Stimulated activated CD4-positive, alpha-beta T cell treated with anti-CD3 and anti-CD28 coated beads, Interleukin-15, amount 100 ng/mL, for 1 hour (primary cell): Measurements from ENCODE around the gene PLAU.
"Not testable (repeated sequence)": the region's sequence is repeated elsewhere in the genome, so short reads cannot be mapped to it uniquely, and the experiment has no call there.

Source experiments
- DNase-seq, 2 donors: peaks; one replicate each; pipeline ENCODE4 v3.0.0-alpha.2; 2020; ENCODE audit warnings: low read depth in 1 of 2, low spot score in 1 of 2

Gene PLAU

DNA sequence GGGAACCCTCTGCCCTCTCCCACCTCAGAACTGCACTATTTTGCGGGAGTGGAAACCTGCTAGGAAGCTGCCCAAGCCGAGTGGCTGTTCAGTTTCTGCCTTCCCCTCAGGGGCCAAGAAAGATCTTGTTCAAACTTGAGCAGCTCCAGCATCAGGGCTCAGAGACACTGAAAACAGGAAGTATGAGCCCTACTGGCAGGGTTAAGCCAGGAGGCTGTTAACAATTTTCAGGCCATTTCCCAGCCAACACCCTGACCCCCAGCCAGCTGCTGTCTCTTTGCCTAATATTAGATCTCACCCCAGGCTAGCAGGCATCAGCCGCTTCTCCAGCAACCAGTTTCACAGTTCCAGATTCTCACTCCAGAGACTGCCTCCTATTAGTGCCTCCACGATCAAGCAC lies 9.2 kb downstream of the PLAU start:
- DNase-seq = no peak

DNA sequence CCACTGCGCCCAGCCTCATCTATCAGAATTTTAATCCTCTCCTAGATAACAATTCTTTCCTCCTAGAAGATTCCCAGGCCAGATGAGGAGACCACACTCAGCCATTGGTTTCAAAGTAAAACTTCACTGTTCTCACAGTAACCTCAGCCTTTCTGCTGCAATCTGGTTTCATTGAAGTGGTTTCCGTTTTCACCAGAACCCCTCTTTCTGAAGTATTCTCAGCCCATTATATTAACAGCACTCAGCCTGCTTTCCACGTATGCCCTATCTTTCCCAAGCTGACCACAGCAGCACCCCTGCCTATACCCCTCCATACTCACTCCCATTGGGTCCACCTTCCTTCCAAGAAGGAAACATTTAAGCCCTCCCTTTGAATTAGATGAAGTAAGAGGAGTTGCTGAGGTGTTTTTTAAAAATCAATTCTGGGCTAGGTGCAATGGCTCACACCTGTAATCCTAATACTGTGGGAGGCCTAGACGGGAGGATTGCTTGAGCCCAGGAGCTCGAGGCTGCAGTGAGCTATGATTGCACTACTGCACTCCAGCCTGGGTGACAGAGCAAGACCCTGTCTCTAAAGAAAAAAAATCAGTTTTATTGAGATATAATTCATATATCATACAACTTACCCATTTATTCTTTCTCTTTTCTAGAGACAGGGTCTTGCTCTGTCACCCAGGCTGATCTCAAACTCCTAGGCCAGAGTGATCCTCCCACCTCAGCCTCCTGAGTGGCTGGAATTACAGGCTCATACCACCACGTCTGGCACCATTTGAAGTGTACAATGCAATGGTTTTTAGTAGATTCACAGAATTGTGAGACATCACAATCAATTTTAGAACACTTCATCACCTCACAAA lies 11.3 kb downstream of the PLAU start:
- no peak for DNase-seq

DNA sequence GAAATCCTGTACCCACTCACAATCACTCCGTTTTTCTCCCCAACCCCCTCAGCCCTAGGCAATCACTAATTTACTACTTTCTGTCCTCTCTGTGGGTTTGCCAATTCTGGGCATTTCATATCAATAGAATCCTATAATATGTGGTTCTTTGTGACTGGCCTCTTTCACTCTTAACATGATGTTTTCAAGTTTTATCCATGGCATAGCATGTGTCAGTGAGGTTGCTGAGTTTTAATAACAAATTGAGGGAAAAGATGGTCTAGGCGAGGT lies 11.9 kb downstream of the PLAU start:
- no peak for DNase-seq

DNA sequence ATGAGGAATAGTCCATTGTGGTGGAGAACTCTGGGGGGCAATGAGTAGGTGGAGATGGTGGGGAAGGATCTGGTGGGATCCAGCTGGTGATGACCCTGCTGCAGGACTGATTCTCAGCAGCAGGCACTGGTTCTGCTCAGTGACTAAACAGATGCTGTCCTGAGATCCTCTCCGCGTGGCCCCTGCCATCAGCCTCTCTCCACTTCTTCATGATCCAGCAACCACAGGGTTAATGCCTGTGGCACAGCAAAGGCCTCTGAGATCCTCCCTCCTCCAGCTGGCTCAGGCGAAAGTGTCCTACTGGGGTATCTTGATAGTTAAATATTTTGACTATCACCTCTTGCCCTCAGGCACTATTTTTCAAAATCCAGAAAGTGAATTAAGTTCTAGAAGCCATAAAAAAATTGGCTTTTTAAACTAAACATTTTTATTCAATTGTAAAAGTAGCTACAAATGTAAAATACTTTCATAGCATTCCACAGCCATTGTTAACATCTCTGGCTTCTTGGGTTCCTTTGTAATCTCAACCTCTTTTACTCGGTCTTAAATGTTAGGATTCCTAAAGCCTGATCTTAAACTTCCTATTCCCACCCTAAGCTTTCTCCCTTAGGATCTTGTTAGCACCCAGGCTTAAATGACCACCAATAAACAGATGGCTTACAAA lies 13.1 kb downstream of the PLAU start:
- no peak for DNase-seq

DNA sequence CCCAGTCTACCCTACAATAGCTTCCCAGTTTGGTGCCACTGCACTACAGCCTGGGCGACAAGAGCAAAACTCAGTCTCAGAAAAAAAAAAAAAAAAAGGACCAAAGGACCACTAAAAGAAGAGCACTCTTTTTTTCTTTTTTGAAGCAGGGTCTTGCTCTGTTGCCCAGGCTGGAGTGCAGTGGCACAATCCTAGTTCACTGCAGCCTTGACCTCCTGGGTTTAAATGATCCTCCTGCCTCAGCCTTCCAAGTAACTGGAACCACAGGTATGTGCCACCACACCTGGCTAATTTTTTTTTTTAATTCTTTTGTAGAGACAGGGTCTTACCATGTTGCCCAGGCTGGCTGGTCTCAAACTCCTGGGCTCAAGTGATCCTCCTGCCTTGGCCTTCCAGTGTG lies 14.0 kb downstream of the PLAU start:
- DNase-seq = no peak

DNA sequence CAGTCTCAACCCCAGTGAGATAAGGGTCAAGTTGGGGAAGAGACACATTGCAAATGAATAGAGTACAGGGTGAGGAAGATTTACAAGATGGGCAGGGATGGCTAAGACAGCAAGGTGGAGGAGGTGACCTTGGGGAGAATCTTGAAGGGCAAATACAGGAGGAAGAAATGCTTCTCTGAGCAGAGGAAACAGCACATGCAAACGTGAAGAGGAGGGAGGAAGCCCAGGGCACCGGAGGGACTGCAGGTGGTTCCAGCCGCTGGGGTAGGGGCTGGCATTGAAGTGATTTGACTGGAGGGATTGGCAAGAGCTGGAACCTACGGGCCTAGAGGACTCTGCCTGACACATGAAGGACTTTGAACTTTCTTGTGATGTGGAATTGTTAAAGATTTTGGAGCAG lies 14.6 kb downstream of the PLAU start:
- no peak for DNase-seq

DNA sequence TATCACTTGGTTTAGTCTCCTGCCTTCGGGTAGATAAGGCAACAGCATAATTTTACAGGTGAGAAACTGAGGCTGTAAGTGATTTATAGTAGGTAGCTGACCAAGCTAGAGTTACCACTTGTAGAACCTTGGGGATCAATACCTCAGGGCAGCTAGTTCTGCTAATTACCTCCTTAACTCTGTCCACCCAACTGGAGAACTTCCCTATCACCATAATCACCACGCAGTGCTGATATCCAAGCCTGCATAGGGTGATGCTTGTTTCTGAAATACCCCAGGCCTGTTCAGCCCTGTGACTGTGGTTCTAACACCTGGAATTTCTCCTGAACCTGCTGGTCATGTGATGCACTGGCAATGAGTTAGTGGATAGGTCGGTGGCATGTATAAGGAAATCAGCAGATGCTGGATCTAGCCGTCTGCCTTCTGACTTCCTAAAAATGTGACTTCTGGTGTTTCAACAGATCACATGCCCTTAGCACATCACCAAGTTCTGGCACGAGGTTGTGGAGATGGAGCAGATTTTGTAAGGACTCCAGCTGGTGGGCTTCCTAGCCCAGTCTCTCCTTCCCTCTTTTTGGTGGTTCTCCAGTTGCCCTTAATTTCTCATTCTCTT lies 15.3 kb downstream of the PLAU start:
- no peak for DNase-seq

DNA sequence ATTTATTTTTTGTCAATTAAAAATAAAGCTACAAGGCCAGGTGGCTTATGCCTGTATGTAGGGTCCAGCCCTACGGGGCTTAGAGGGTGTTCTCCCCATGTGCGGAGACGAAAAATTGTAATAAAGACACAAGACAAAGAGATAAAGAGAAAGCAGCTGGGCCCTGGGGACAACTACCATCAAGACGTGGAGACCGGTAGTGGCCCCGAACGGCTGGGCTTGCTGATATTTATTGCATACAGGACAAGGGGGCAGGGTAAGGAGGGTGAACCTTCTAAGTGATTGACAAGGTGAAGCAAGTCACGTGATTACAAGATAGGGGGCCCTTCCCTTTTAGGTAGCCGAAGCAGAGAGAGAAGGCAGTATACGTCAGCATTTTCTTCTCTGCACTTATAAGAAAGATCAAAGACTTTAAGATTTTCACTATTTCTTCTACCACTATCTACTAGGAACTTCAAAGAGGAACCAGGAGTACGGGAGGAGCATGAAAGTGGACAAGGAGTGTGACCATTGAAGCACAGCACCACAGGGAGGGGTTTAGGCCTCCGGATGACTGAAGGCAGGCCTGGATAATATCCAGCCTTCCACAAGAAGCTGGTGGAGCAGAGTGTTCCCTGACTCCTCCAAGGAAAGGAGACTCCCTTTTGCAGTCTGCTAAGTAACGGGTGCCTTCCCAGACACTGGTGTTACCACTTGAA lies 19.8 kb downstream of the PLAU start:
- not testable (repeated sequence) for DNase-seq

DNA sequence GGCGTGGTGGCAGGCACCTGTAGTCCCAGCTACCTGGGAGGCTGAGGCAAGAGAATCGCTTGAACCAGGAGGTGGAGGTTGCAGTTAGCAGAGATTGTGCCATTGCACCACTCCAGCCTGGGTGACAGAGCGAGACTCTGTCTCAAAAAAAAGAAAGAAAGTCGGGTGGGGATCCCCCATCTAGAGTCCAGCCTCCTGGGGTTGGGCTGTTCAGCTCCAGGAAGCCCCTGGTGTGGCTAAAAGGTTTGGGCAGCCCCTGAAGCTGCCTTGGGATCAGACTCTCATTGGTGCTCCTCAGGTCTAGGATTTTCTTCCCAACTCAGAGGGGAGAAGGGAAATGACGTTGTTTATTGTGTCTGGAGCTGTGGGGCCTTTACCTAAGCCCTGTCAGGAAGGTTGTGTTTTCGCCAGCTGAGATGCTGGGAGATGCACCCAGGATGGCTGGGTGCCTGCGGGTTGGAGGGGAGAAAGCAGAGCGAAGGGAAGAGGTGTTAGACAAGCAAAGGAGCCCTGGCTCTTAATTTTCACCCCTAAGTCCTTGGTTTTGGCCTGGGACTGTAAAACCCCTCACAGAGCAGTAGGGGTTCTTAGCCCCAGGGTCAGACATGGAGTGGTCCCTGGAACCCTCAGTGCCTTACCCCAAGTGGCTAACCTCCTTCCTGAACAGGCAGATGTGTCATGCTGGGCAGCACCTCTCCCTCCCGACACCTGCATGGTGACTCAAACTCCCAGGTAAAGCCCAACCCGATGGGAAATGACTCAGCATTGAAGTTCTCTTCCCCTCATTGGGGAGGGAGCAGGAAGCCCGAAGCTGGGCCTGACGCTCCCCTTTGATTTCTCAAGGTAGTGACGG lies 21.1 kb downstream of the PLAU start:
- DNase-seq = peak; percentile 29 to 41

DNA sequence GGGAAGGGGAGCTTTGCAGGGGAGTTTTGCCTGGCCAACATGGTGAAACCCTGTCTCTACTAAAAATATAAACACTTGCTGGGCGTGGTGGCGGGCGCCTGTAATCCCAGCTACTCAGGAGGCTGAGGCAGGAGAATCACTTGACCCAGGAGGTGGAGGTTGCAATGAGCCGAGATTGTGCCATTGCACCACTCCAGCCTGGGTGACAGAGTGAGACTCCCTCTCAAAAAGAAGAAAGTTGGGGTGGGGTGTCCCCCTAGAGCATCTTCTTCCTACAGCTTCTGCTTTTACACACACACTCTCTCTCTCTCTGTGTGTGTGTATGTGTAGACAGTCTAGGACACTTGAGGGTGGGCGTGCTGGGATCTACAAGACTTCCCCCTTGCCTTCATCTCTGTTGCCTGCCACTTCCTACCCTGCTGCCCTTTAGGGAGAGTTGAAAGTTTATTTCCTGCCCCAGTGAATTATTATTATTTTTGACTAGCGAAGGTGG lies 21.7 kb downstream of the PLAU start:
- DNase-seq = no peak

DNA sequence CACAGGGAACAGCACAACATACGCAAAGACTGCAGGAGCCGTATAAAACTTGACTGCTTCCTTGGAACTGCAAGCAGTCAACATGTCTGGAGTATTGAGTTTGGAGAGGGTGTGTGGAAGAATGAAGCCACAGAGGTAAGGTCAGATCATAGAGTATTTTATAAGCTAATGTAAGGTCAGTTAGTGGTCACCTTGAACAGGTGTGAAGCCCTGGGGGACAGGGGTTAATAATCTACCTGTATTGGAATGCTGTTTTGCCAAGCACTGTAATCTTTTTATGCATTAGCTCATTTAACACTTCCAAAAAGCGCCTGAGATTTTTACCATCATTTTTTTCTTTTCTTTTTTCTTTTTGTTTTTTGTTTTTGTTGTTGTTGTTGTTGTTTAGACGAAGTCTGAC lies 23.1 kb downstream of the PLAU start:
- no peak for DNase-seq

DNA sequence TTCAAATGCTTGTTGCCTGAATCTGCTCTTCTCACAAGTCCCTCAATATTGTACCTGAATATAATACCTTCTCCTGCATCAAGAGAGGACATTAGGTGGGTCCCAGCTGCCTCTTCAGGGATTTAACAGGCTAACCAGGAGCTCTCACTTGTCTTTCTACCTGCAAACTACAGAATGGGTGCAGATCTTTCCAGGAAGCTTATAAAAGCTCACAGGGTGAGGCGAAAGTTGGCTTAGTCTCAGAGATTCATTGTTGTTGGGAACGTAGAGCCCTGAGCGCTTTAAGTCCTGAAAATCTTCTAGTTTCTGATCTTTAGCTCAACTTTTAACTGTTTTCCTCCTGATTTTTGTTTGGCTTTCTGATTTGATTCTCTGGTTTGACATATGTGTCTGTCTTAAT lies 25.0 kb downstream of the PLAU start:
- DNase-seq = no peak

DNA sequence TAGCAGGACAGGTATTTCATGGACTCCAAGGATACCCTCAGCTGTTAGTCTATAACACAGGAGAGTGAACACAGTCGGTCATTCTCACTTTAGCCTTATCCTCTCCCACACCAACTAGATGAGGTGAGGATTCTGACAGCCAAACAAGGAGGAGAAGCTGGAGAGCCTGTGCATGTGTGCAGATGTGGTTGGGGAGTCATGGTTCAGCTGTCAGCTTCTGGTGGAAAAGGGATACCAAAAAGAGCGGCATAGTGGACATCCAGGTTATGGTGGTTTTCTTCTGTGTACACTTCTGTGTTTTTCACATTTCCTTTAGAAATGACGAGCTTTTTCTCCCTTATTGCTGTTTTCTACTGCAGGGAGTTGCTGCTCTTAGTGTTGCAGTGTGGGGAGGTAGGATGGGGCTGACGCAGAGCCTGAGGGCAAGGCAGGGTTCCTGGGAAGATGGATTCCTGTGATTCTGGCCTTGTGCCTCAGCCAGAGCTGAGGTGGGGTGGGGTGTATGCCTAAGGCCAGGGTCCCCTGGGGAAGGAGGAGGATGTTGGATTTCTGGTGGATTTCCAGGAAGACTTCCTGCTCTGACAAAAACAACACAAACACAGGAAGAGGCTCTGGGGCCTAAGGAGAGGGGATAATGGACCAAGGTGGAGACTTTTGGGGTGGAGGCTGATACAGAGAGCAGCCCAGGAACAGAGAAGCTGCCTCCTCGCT lies 26.6 kb downstream of the PLAU start:
- no peak for DNase-seq

DNA sequence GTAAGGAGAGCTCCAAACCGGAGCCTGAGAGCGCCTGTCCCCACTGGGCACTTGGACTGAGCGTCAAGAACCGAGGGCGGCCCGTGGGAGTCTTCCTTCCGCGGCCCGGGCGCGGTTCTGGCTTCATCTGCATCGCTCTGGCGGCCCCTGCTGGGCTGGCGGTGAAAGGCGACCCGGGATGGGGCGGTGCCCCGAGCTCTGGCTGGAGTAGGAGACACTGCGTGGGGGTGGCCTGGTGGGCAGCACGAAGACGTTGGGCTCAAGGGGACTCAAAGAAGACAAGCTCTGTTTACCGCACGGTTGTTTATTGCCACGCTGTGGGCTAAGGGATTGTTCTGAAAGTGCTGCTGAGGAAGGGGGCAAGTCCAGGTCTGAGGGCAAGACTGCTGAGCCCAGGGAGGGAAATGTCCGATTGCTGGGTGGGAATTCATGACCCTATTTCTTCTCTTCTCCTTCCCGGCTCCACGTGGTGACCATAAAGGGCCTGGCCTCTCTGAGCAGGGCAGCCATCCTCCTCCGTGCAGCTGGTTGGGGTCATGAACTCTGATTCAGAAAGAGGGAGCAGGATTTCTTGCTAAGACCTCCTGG lies 29.8 kb downstream of the PLAU start:
- DNase-seq = peak; percentile 77 to 80

DNA sequence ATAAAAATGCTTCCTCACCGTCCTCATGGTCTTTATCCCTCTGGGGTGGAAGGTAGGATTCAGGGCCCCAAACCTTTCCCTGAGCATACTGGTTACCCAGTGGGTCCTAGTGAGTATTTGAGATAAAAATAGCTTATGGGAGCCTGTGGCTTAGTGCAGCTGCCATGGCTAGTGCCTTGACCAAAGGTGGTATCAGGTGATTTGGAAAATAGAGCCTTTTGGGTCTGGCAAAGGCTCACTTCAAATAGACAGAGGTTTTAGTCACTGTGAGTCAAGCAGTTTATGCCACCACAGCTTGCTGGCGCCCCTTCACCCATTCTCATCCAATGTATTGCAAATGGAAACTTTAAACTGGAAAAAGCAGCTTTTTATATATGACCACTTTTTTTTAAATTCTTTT lies 30.4 kb downstream of the PLAU start:
- DNase-seq = no peak

DNA sequence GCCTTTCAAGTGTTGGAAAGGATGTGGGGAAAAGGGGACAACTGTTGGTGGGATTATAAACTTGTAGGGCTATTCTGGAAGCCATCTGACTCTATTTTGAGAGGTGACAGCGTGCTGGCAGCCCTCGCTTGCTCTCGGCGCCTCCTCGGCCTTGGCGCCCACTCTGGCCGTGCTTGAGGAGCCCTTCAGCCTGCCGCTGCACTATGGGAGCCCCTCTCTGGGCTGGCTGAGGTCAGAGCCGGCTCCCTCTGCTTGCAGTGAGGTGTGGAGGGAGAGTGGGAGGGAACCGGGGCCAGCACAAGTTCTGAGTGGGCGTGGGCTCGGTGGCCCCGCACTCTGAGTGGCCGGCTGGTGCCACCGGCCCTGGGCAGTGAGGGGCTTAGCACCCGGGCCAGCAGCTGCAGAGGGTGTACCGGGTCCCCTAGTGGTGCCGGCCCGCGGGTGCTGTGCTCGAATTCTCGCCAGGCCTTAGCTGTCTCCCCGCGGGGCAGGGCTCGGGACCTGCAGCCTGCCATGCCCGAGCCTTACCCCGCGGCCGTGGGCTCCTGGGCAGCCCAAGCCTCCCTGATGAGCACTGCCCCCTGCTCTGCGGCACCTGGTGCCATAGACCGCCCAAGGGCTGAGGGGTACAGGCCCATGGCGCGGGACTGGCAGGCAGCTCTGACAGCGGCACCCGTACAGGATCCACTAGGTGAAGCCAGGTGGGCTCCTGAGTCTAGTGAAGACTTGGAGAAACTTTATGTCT lies 33.6 kb downstream of the PLAU start:
- no peak for DNase-seq

DNA sequence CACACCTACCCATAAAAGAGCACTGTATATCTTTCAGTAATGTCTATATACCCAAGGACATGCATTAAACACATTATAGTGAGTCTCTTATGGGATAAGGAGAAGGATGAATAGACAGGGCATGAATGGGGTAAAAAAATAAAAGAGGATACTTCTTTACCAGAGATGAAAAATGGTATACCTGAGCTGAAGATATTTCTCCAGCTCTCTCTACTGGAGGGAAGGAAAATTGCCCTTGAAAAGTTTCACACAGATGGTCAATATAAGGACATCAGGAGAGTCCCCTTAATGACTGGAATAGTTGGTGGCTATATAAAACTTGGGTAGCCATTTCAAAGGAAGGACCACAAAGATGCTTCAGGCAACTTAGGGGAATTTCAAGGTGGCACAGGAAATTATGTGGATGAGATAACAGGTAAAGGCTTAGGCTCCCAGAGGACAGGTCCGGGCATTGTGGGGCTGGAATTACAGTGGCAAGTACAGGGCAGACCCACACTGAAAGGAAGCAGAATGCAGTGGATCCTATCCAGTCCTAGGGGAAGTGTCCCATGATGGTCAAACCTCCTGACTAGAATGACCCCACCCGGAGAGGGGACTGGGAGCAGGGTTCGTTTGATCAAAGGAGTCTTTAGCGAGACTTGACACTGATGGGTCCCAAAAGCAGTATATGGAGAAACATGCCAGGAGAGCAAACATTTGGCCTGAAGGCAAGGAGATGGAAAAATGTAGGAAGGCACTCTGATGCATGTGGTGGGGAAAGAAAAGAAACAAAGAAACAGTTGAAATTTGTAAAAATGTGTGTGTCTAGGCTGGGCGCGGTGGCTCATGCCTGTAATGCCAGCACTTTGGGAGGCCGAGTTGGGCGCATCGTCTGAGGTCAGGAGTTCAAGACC lies 35.6 kb downstream of the PLAU start:
- no peak for DNase-seq

DNA sequence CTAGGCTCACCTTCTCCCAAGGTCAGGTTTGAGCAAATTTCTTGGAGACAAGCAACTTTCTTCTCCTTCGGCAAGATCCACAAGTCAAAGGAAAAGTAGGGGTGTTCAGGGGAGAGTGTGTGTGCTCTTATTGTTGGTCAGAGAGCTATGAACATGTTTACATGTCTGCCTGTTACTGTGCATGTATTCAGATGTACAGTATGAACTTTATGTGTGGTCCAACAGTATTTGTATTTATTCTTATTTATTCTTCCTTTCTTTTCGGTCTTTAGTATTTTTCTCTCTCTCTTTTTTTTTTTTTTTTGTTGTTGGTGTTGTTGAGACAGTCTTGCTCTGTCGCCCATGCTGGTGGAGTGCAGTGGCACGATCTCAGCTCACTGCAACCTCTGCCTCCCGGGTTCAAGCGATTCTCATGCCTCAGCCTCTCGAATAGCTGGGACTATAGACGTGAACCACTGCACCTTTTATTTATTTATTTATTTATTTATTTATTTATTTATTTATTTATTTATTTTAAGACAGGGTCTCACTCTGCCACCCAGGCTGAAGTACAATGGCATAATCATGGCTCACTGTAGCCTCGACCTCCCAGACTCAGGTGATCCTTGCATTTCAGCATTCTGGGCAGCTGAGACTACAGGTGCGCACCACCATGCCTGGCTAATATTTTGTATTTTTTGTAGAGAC lies 38.2 kb downstream of the PLAU start:
- no peak for DNase-seq
